Neuron (in vitro differentiated cells): Measurements from ENCODE around the gene H2AZ2.
"Not testable (repeated sequence)": the region's sequence is repeated elsewhere in the genome, so short reads cannot be mapped to it uniquely, and the experiment has no call there.

Experiments used
- H2AFZ ChIP-seq: one replicate; pipeline ENCODE4 v1.6.1; 2013; ENCODE audit warnings: low read depth, mild to moderate bottlenecking, inconsistent platforms, low read length, moderate library complexity
- H3K27me3 ChIP-seq: one replicate; pipeline ENCODE4 v1.6.1; 2013; ENCODE audit warnings: low read length; ENCODE audit not compliant: insufficient read depth
- H3K36me3 ChIP-seq: one replicate; pipeline ENCODE4 v1.6.1; 2013; ENCODE audit warnings: low read length; ENCODE audit not compliant: insufficient read depth
- H3K4me1 ChIP-seq: one replicate; pipeline ENCODE4 v1.6.1; 2013; ENCODE audit warnings: low read length; ENCODE audit not compliant: insufficient read depth
- H3K4me3 ChIP-seq: 2 replicates; pipeline ENCODE4 v1.5.1; 2013; ENCODE audit warnings: mild to moderate bottlenecking, low read length, moderate library complexity
- H3K9me3 ChIP-seq: one replicate; pipeline ENCODE4 v1.6.1; 2013; ENCODE audit warnings: low read length

The H2AZ2 gene

DNA sequence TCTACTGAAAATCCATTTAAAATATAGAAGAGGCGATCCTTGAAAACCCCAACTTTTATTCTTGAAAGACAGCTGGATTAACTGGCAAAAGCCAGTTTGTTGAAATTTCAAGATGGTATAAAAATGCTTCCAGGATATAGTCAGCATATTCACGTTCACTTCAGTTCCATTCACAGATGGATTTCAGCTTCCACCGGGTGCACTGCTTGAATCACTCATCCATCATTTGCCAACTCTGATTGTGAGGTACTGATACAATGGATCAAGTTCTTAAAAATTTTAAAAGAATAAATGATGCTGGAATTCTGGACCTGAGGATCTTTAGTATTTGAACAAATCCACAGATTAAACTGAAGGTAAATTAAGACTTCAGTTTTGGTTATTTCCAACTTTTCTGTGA is 35.0 kb upstream of the H2AZ2 start:
- peaks cover 26% of the 10 kb centered on the region for H3K36me3 ChIP-seq
- no peaks in the 10 kb centered on the region for H3K27me3 ChIP-seq
- H3K4me3 ChIP-seq = peak overlapping the region; percentile 87
- no peak overlapping the region for H2AFZ ChIP-seq
- H3K4me1 ChIP-seq = peaks cover 49% of the 10 kb centered on the region
- H3K9me3 ChIP-seq = no peaks in the 10 kb centered on the region

DNA sequence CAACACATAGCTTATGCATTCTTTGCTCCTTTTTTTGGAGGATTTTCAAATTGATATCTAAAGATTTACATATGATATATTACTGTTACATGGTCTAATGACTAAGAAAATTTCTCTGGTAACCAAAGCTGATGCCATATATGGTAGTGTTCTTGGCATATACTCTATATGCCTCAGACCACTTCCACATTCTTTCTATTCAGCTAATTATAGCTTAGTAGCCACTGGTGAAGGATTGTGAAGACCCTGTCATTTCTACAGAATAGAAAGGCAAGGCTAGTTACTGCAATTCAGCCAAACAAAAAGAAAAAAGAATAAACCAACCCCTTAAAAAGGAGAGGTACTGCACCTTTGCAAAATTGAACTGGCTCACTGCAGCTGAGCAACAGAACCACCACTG is 33.7 kb upstream of the H2AZ2 start:
- no peaks in the 10 kb centered on the region for H3K9me3 ChIP-seq
- H3K27me3 ChIP-seq = no peaks in the 10 kb centered on the region
- H3K4me1 ChIP-seq = peaks cover 49% of the 10 kb centered on the region
- H3K4me3 ChIP-seq = peak overlapping the region; percentile 87
- H2AFZ ChIP-seq = no peak overlapping the region
- peaks cover 30% of the 10 kb centered on the region for H3K36me3 ChIP-seq

DNA sequence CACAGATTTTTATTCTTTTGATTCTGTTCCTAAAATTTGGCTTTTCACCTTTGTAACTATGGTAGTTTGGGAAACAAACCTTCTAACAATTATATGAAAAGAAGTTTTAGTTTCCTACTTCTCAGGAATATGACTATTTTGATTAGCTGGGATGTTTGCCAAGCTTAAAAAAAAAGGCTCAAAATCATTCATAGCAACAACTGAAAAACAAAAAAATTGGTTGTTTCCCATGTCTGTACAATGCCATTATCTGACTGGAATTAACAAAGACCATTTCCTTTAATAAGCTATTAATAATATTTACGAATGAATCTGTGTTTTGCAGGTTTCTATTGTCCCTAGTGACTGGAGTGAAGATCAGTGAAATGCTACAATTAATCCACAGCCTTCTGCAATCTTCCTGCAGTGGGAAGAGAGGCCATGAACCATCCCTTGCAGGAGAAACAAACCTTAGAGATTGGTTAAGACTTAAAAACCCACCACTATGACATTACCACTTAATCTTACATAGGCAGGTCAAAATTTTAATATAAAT is 33.2 kb upstream of the H2AZ2 start:
- Histone ChIP-seq H3K4me3 (peak overlapping the region; percentile 87), H3K4me1 (peaks cover 49% of the 10 kb centered on the region), H2AFZ (no peak overlapping the region), H3K36me3 (peaks cover 30% of the 10 kb centered on the region), H3K27me3 (no peaks in the 10 kb centered on the region), H3K9me3 (no peaks in the 10 kb centered on the region)

DNA sequence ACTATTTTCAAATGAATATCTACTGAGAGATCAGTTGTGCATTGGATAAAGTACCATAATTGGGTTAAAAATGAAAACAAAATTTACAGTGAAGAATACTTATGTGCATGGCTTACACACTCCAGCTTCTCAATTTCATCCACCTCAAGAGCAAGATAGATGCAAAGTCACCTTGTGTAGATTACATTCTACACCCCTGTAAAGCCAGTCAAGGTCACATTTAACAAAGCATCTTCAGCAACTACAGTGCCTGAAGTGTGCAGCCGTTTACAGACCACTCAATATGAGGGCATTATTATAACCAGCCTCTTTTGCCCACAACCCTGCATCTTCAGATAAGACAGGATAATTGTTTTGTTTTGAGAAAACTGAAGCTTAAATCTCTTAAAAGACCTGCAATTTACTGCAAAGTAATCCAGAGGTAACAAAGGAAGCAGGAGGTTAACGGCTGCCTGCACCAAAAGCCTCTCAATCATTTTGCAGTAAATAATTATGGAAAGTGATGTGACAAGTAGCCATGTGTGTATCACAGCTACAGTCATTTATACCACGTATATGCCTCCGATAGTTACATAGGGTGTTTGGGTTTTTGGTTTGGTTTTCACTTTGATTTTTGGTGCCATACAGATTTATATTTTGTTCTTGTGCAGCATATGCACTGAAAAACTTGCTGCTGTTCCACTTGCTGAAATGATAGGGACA is 32.6 kb upstream of the H2AZ2 start:
- H3K4me1 ChIP-seq = peaks cover 47% of the 10 kb centered on the region
- no peaks in the 10 kb centered on the region for H3K9me3 ChIP-seq
- no peaks in the 10 kb centered on the region for H3K27me3 ChIP-seq
- peak overlapping the region; percentile 87 for H3K4me3 ChIP-seq
- H2AFZ ChIP-seq = no peak overlapping the region
- peaks cover 30% of the 10 kb centered on the region for H3K36me3 ChIP-seq

DNA sequence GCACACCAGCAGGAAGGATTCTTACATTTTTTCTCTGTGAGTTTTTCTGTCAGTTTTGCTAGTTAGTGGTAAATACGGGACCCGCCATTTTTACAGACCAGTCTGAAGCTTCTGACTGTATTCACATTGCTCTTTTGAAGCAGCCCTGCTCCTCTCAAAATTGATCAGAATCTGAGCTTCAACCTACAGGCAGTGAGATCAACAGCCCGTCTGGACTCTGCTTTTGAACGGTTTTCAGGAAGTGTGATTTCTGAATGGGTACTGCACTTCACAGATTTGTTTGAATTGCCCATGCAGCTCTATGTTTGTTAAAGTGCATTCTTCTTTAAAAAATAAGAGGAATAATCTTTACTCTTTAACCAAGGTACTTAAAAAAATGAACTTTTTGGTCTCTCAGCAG is 28.5 kb upstream of the H2AZ2 start:
- H3K36me3 ChIP-seq = peaks cover 11% of the 10 kb centered on the region
- no peak overlapping the region for H3K4me3 ChIP-seq
- H3K4me1 ChIP-seq = peaks cover 18% of the 10 kb centered on the region
- H3K9me3 ChIP-seq = peaks cover 5% of the 10 kb centered on the region
- H2AFZ ChIP-seq = no peak overlapping the region
- H3K27me3 ChIP-seq = no peaks in the 10 kb centered on the region

DNA sequence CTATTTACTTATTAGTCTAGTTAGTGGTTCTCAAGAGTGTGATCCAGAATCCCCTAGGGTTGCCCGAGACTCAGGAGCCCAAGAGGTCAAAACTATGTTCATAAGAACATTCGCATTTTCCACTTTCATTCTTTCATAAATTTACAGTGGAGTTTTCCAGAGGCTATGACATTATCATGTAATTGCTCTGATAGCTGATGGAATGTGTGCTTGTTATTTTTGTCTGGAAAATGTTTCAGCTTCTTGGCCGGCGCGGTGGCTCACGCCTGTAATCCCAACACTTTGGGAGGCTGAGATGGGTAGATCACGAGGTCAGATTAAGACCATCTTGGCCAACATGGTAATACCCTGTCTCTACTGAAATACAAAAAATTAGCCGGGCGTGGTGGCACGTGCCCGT is 27.4 kb upstream of the H2AZ2 start:
- H3K9me3 ChIP-seq = peaks cover 5% of the 10 kb centered on the region
- peaks cover 11% of the 10 kb centered on the region for H3K36me3 ChIP-seq

DNA sequence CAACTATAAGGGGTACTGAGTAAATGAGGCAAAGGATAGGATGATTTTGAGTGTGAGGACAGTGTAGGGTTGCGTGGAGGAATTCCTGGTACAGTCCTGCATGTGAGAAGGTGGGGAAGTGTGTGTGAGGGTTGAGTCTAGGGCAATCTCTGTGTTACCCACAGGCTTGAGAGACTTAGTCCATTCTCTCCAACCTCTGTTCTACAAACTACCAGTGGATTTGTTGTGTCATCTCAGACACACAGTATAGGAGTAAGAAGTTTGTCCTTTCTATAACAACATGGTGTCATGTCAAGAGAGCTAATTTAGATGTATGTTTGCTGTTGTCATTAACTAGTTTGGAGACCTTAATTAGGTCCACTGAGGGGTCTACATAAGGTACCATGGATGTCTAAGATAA is 24.9 kb upstream of the H2AZ2 start:
- Histone ChIP-seq H3K4me1 (no peaks in the 10 kb centered on the region), H3K36me3 (peaks cover 4% of the 10 kb centered on the region), H2AFZ (no peak overlapping the region), H3K9me3 (peaks cover 5% of the 10 kb centered on the region), H3K27me3 (no peaks in the 10 kb centered on the region), H3K4me3 (no peak overlapping the region)

More for the DNA sequence above, 27.4 kb upstream of the H2AZ2 start:
- Histone ChIP-seq H2AFZ (no peak overlapping the region), H3K4me3 (no peak overlapping the region), H3K27me3 (no peaks in the 10 kb centered on the region), H3K4me1 (peaks cover 7% of the 10 kb centered on the region)

DNA sequence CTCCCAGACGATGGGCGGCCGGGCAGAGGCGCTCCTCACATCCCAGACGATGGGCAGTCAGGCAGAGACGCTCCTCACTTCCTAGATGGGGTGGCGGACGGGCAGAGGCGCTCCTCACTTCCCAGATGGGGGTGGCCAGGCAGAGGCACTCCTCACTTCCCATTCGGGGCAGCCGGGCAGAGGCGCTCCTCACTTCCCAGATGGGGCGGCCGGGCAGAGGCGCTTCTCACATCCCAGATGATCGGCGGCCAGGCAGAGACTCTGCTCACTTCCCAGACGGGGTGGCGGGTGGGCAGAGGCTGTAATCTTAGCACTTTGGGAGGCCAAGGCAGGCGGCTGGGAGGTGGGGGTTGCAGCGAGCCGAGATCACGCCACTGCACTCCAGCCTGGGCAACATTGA is 24.0 kb upstream of the H2AZ2 start:
- H3K4me3 ChIP-seq, H3K4me1 ChIP-seq, H2AFZ ChIP-seq, H3K9me3 ChIP-seq, H3K27me3 ChIP-seq, H3K36me3 ChIP-seq: not testable (repeated sequence)

DNA sequence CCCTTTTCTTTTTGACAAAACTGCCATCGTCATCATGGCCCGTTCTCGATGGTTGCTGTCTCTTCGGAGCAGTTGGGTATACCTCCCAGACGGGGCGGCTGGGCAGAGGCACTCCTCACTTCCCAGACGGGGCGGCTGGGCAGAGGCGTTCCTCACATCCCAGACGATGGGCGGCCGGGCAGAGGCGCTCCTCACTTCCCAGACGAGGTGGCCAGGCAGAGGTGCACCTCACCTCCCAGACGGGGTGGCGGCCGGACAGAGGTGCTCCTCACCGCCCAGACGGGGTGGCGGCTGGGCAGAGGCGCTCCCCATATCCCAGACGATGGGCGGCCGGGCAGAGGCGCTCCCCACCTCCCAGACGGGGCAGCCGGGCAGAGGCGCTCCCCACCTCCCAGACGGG is 22.9 kb upstream of the H2AZ2 start:
- H3K4me1 ChIP-seq, H3K4me3 ChIP-seq, H3K36me3 ChIP-seq, H2AFZ ChIP-seq, H3K9me3 ChIP-seq, H3K27me3 ChIP-seq: not testable (repeated sequence)

DNA sequence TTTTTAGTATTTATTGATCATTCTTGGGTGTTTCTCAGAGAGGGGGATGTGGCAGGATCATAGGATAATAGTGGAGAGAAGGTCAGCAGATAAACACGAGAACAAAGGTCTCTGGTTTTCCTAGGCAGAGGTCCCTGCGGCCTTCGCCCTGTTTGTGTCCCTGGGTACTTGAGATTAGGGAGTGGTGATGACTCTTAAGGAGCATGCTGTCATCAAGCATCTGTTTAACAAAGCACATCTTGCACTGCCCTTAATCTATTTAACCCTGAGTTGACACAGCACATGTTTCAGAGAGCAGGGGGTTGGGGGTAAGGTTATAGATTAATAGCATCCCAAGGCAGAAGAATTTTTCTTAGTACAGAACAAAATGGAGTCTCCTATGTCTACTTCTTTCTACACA is 22.4 kb upstream of the H2AZ2 start:
- H3K36me3 ChIP-seq, H3K27me3 ChIP-seq, H3K9me3 ChIP-seq, H3K4me3 ChIP-seq, H2AFZ ChIP-seq, H3K4me1 ChIP-seq: not testable (repeated sequence)

DNA sequence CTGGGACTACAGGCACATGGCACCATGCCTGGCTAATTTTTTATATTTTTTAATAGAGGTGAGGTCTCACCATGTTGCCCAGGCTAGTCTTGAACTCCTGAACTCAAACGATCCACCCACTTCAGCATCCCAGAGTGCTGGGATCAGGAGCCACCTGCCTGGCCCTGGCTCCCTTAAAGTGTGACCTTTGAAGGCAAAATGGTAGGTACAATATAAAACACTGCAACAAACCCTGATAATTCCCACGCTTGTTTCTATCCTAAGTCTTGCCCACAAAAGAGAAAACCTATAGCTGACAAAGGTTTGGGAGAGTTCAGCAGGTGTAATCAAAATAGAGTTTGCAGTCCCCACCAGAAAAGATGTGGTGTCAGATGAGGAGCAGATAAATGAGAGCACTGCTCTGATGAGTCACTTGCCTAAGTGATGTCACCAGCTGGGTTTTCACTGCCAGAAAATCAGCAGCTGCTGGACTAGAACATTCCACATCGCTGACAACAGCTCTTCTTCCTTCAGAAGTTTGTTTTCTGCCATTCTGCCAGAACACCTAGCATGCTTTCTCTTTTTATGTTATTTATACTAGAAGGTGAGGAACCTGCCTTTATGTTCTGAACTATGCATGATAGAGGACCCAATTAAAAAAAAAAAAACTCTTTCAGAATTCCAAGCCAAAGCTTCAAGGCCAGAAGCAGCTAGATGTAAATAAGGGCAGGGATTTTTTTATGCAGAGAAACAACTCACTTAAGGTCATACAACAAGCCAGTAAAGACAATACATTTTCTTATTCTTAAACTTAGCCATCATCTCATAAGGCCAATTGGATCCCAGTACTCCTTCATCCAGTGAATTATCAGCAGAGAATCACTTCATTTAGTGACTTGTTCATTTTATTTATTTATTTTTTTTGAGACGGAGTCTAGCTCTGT is 19.4 kb upstream of the H2AZ2 start:
- H3K36me3 ChIP-seq = no peaks in the 10 kb centered on the region
- no peaks in the 10 kb centered on the region for H3K4me1 ChIP-seq
- H3K27me3 ChIP-seq = no peaks in the 10 kb centered on the region
- H2AFZ ChIP-seq = no peak overlapping the region
- H3K9me3 ChIP-seq = no peaks in the 10 kb centered on the region
- H3K4me3 ChIP-seq = no peak overlapping the region

DNA sequence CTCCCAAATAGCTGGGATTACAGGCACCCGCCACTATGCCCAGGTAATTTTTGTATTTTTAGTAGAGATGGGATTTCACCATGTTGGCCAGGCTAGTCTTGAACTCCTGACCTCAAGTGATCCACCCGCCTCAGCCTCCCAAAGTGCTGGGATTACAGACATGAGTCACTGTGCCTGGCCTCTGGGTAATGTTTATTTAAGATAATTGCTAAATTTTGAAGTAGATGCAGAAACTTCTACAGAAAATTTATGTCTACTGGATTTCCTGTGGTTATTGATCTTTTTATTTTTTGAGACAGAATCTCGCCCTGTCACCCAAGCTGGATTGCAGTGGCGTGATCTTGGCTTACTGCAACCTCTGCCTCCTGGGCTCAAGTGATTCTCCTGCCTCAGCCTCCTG is 14.1 kb upstream of the H2AZ2 start:
- not testable (repeated sequence) for H3K9me3 ChIP-seq, H3K27me3 ChIP-seq, H2AFZ ChIP-seq, H3K36me3 ChIP-seq, H3K4me1 ChIP-seq, H3K4me3 ChIP-seq

DNA sequence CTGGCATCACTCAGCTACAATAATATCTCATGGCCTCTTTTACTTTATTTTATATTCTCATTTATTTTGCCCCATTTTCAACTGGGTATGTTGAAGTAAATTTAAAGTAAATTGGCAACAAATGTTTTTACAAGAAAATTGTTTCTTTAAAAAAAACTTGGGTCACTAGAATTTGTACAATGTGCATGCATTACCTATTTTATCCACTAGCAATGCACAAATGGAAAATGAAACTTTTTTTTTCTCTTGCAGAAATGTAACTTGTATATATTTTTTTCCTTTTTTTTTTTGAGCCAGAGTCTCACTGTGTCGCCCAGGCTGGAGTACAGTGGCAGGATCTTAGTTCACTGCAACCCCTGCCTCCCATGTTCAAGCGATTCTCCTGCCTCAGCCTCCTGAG is 10.3 kb upstream of the H2AZ2 start:
- H3K4me1 ChIP-seq = no peaks in the 10 kb centered on the region
- no peaks in the 10 kb centered on the region for H3K9me3 ChIP-seq
- H3K36me3 ChIP-seq = no peaks in the 10 kb centered on the region
- no peak overlapping the region for H2AFZ ChIP-seq
- no peaks in the 10 kb centered on the region for H3K27me3 ChIP-seq
- no peak overlapping the region for H3K4me3 ChIP-seq
